HepG2 (cell line): ENCODE data around the gene UROS. TPM values are rescaled to one million over a fixed set of nuclear protein-coding genes. Genes with fewer than 3 reads are reported as not detected.

ENCODE experiments used
- ATAC-seq: fragments of 200-7000 bp; cut with Tn5 transposase; 3 replicates; pipeline ENCODE4 v1.9.1; 2020; ENCODE audit warnings: mild to moderate bottlenecking, moderate library complexity
- BruUV-seq: library from RNA; stranded (reverse); fragments of 400-500 nt; replicated peaks from 2 replicates; lab custom pipeline; 2021; lab: Mats Ljungman, UMichigan
- CTCF ChIA-PET: fragments of 300-600 bp; formaldehyde crosslinking; extraction: SDS; loops from one replicate; lab custom pipeline; 2021; ENCODE audit warnings: low total read pairs, inconsistent platforms, low intra/inter-chr PET ratio; lab: Yijun Ruan, JAX
- POLR2A ChIA-PET: fragments of 350-600 bp; sonication (Branson Sonifier 250); formaldehyde crosslinking; loops from one replicate; lab custom pipeline; 2020; ENCODE audit warnings: antibody characterized with exemption, inconsistent platforms; lab: Yijun Ruan, JAX
- DNase-seq: peaks from one replicate; pipeline ENCODE4 v3.0.0-alpha.2; 2015; ENCODE audit warnings: low spot score
- FAIRE-seq: peaks from 3 replicates; lab custom pipeline; 2011; peaks lifted over from hg19 to GRCh38; lab: Jason Lieb, UNC
- H2AFZ ChIP-seq: one replicate; pipeline ENCODE4 v1.6.1; 2011; ENCODE audit warnings: low read length, inconsistent platforms
- H3K27ac ChIP-seq: fragments of 300-600 bp; 3 replicates; pipeline ENCODE4 v1.8.0; 2011; ENCODE audit warnings: mixed run types, mild to moderate bottlenecking, mixed read lengths, low read length, inconsistent platforms; ENCODE audit not compliant: insufficient read depth; ENCODE audit errors: extremely low read length
- H3K27me3 ChIP-seq, 2 experiments: fragments of 200-600 bp in 1 of 2; 2 replicates in 1 of 2; 3 replicates in 1 of 2; pipeline versions ENCODE4 v1.6.0 to v1.8.0; 2011; ENCODE audit warnings: low read length in 2 of 2, mild to moderate bottlenecking in 2 of 2, moderate library complexity in 2 of 2, inconsistent platforms in 1 of 2; ENCODE audit not compliant: insufficient read depth in 2 of 2, control insufficient read depth in 1 of 2
- H3K36me3 ChIP-seq, 2 experiments: fragments of 200-600 bp in 1 of 2; replicated peaks in 1 of 2; 2 replicates in 1 of 2; 3 replicates in 1 of 2; pipeline versions ENCODE4 v1.5.1 to v1.8.0; 2011; ENCODE audit warnings: low read length in 2 of 2, inconsistent platforms in 1 of 2; ENCODE audit not compliant: insufficient read depth in 2 of 2, control insufficient read depth in 1 of 2
- H3K4me1 ChIP-seq: 2 replicates; pipeline ENCODE4 v1.5.1; 2012; ENCODE audit warnings: low read length, inconsistent platforms; ENCODE audit not compliant: insufficient read depth
- H3K4me2 ChIP-seq: 2 replicates; pipeline ENCODE4 v1.6.0; 2011; ENCODE audit warnings: low read depth, low read length, inconsistent platforms
- H3K4me3 ChIP-seq, 3 experiments: fragments of 200-600 bp in 1 of 3; sonication (generic), shearing (Covaris generic) in 1 of 3; replicated peaks in 1 of 3; 2 replicates each; pipeline ENCODE4 v1.5.1; 2011 to 2016; ENCODE audit warnings: low read length in 3 of 3, inconsistent platforms in 2 of 3, low read depth in 2 of 3, mild to moderate bottlenecking in 2 of 3, control low read depth in 1 of 3, mixed read lengths in 1 of 3; ENCODE audit not compliant: insufficient read depth in 1 of 3
- H3K79me2 ChIP-seq: one replicate; pipeline ENCODE4 v1.6.1; 2011; ENCODE audit warnings: low read length, inconsistent platforms; ENCODE audit not compliant: insufficient read depth
- H3K9ac ChIP-seq: 2 replicates; pipeline ENCODE4 v1.6.0; 2011; ENCODE audit warnings: mild to moderate bottlenecking, low read depth, low read length, inconsistent platforms; ENCODE audit not compliant: insufficient read depth
- H3K9me3 ChIP-seq: 2 replicates; pipeline ENCODE4 v1.5.1; 2012; ENCODE audit warnings: mild to moderate bottlenecking, low read length
- H4K20me1 ChIP-seq: 2 replicates; pipeline ENCODE4 v1.6.0; 2011; ENCODE audit warnings: inconsistent platforms, mild to moderate bottlenecking, low read length, moderate library complexity; ENCODE audit not compliant: insufficient read depth
- AHR ChIP-seq: IDR thresholded peaks from 2 replicates; pipeline ENCODE4 v1.6.1; 2018; ENCODE audit warnings: missing genetic modification reagents, missing compliant biosample characterization
- ARHGAP35 ChIP-seq: sonication (generic); formaldehyde crosslinking; IDR thresholded peaks from 2 replicates; pipeline ENCODE4 v1.9.0; 2022; ENCODE audit warnings: mild to moderate bottlenecking, inconsistent platforms, moderate library complexity, missing genetic modification reagents, borderline replicate concordance
- ARNT ChIP-seq: fragments of 450-650 bp; IDR thresholded peaks from 2 replicates; pipeline ENCODE4 v1.6.1; 2017
- DDIT3 ChIP-seq: sonication (generic); formaldehyde crosslinking; IDR thresholded peaks from 2 replicates; pipeline ENCODE4 v1.4.0; 2020; ENCODE audit warnings: mild to moderate bottlenecking, missing genetic modification reagents
- HNRNPL ChIP-seq: fragments of 200-400 bp; formaldehyde crosslinking; IDR thresholded peaks from 2 replicates; pipeline ENCODE4 v1.6.1; 2017; ENCODE audit warnings: mild to moderate bottlenecking, low read depth, low read length
- MAFG ChIP-seq: sonication (generic); formaldehyde crosslinking; IDR thresholded peaks from 2 replicates; pipeline ENCODE4 v1.5.1; 2020; ENCODE audit warnings: mild to moderate bottlenecking, missing genetic modification reagents
- RARG ChIP-seq: sonication (generic); formaldehyde crosslinking; IDR thresholded peaks from 2 replicates; pipeline ENCODE4 v1.4.0; 2020; ENCODE audit warnings: low read depth, mild to moderate bottlenecking, missing genetic modification reagents
- SOX13 ChIP-seq, 3 experiments: fragments of 450-650 bp in 1 of 3; sonication (generic) in 1 of 3; formaldehyde crosslinking in 1 of 3; IDR thresholded peaks in 2 of 3; conservative IDR thresholded peaks in 1 of 3; 2 replicates each; pipeline versions ENCODE4 v1.5.0 to v1.6.1; 2016 to 2020; ENCODE audit warnings: antibody characterized with exemption in 1 of 3, mild to moderate bottlenecking in 1 of 3, missing compliant biosample characterization in 1 of 3, missing genetic modification reagents in 1 of 3, moderate library complexity in 1 of 3
- ZNF101 ChIP-seq: sonication (generic); formaldehyde crosslinking; IDR thresholded peaks from 2 replicates; pipeline ENCODE4 v1.4.0; 2020; ENCODE audit warnings: mild to moderate bottlenecking, low read depth, missing genetic modification reagents, borderline replicate concordance
- ZNF329 ChIP-seq: sonication (generic); formaldehyde crosslinking; IDR thresholded peaks from 2 replicates; pipeline ENCODE4 v1.9.0; 2021; ENCODE audit warnings: low read depth, mild to moderate bottlenecking, missing genetic modification reagents
- ZXDC ChIP-seq: sonication (generic); formaldehyde crosslinking; IDR thresholded peaks from 2 replicates; pipeline ENCODE4 v1.5.0; 2020; ENCODE audit warnings: mild to moderate bottlenecking, missing genetic modification reagents
- WGBS: methylation state at CpG from one replicate; pipeline ENCODE4 v1.1.6; 2017; ENCODE audit warnings: low lambda C conversion rate; 5-methylcytosine and 5-hydroxymethylcytosine counted together
- in situ Hi-C: cut with HindIII; loops from 2 replicates; pipeline ENCODE4 v1.10.0; 2017; ENCODE audit warnings: low pct_unique_long_range_greater_than_20kb; ENCODE audit not compliant: extremely low pct_ligation_motif_present
- intact Hi-C: fragments of 100-400 bp; cut with micrococcal nuclease; formaldehyde crosslinking; loops from one replicate; pipeline ENCODE4 v1.10.0; 2022; ENCODE audit not compliant: unreplicated experiment
- polyA plus RNA-seq, 8 experiments: library from polyadenylated mRNA; depleted of rRNA in 3 of 8; stranded (reverse) in 7 of 8; unstranded in 1 of 8; fragments of >200 nt; fragmentation: Illumina TruSeq in 4 of 8; extraction: Trizol in 4 of 8; gene quantifications; 2 replicates each; pipeline versions ENCODE4 v1.2.1 to v1.2.3, GENCODE V29; 2011 to 2016; ENCODE audit warnings: low read depth in 4 of 8, missing spikeins in 1 of 8, mixed read lengths in 1 of 8; ENCODE audit not compliant: insufficient read depth in 1 of 8
- total RNA-seq, 5 experiments: library from RNA; depleted of rRNA; stranded (reverse); fragments of >200 nt; fragmentation: Illumina TruSeq; extraction: Trizol; gene quantifications; 2 replicates each; pipeline ENCODE4 v1.2.3, GENCODE V29; 2016; ENCODE audit warnings: low read depth in 1 of 5
- TF ChIP-seq, protein P1 (sequence below), 2 experiments: sonication (generic) in 1 of 2; formaldehyde crosslinking in 1 of 2; IDR thresholded peaks; 2 replicates each; pipeline versions ENCODE4 v1.4.0 to v1.6.1; 2016 to 2020; ENCODE audit warnings: borderline replicate concordance in 1 of 2, low read depth in 1 of 2, mild to moderate bottlenecking in 1 of 2, missing genetic modification reagents in 1 of 2
- TF ChIP-seq, protein P2 (sequence below): sonication (generic); formaldehyde crosslinking; IDR thresholded peaks from 2 replicates; pipeline ENCODE4 v1.5.1; 2020; ENCODE audit warnings: missing genetic modification reagents, mild to moderate bottlenecking, borderline replicate concordance

The UROS gene
- total and polyA plus RNA-seq, 2 of the 13 experiments (the other 11 are each of a cell fraction or from before 2014, with no cell fraction given), result 14.8 to 49.9 TPM

DNA sequence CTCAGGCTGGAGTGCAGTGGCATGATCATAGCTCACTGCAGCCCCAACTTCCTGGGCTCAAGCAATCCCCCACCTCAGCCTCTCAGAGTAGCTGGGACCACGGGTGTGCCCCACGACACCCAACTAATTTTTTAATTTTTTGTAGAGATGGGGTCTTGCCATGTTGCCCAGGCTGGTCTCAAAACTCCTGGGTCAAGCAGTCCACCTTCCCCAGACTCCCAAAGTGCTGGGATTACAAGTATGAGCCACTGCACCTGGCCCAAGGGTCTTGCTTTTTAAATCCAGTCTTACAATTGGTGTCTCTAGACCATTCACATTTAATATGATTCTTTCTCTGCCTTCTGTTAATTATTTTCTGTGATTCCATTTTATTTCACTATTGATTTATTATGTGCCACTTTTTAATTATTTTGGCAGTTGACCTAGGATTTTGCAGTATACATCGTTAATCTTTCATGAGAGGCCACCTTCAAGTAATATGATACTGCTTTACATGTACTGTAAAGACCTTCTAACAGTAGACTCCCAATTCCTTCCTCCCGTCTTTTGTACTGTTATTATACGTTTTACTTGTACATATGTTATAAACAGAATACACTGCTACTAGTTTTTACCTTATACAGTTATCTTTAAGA is 66.1 kb downstream of the UROS start:
- intact Hi-C loops (no loop called here), in situ Hi-C loops (no loop called here)
- ChIA-PET POLR2A (no interaction called here), CTCF (no interaction called here)
- no peaks in the 10 kb centered on the region for H3K27me3 ChIP-seq
- no peaks in the 10 kb centered on the region for H3K4me1 ChIP-seq
- H4K20me1 ChIP-seq, result no peaks in the 10 kb centered on the region
- H2AFZ ChIP-seq, result no peak overlapping the region
- no peak overlapping the region for H3K4me2 ChIP-seq
- no TSS peak for BruUV-seq
- 98% methylated on average over 5 of the region's 5 CpGs for WGBS
- no peak overlapping the region for H3K4me3 ChIP-seq
- TF ChIP-seq, protein P1, sequence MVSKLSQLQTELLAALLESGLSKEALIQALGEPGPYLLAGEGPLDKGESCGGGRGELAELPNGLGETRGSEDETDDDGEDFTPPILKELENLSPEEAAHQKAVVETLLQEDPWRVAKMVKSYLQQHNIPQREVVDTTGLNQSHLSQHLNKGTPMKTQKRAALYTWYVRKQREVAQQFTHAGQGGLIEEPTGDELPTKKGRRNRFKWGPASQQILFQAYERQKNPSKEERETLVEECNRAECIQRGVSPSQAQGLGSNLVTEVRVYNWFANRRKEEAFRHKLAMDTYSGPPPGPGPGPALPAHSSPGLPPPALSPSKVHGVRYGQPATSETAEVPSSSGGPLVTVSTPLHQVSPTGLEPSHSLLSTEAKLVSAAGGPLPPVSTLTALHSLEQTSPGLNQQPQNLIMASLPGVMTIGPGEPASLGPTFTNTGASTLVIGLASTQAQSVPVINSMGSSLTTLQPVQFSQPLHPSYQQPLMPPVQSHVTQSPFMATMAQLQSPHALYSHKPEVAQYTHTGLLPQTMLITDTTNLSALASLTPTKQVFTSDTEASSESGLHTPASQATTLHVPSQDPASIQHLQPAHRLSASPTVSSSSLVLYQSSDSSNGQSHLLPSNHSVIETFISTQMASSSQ (IDR thresholded peaks at IDR 0.05; ENCODE audit: low read depth), result no peak
- TF ChIP-seq, protein P1 (CRISPR knock-in tag; IDR thresholded peaks at IDR 0.05; ENCODE audit: borderline replicate concordance), result no peak
- TF ChIP-seq ARHGAP35 (CRISPR knock-in tag) (no peak), HNRNPL (no peak), DDIT3 (CRISPR knock-in tag) (no peak), SOX13 (IDR thresholded peaks at IDR 0.05) (no peak), SOX13 (CRISPR knock-in tag; conservative IDR thresholded peaks at IDR 0.05 in 1 of 2, IDR thresholded peaks at IDR 0.05 in 1 of 2) (no peak), ZXDC (no peak), ARNT (no peak), ZNF329 (CRISPR knock-in tag) (no peak), MAFG (CRISPR knock-in tag) (no peak), AHR (CRISPR knock-in tag) (no peak), ZNF101 (CRISPR knock-in tag) (no peak), RARG (CRISPR knock-in tag) (no peak)
- TF ChIP-seq, protein P2, sequence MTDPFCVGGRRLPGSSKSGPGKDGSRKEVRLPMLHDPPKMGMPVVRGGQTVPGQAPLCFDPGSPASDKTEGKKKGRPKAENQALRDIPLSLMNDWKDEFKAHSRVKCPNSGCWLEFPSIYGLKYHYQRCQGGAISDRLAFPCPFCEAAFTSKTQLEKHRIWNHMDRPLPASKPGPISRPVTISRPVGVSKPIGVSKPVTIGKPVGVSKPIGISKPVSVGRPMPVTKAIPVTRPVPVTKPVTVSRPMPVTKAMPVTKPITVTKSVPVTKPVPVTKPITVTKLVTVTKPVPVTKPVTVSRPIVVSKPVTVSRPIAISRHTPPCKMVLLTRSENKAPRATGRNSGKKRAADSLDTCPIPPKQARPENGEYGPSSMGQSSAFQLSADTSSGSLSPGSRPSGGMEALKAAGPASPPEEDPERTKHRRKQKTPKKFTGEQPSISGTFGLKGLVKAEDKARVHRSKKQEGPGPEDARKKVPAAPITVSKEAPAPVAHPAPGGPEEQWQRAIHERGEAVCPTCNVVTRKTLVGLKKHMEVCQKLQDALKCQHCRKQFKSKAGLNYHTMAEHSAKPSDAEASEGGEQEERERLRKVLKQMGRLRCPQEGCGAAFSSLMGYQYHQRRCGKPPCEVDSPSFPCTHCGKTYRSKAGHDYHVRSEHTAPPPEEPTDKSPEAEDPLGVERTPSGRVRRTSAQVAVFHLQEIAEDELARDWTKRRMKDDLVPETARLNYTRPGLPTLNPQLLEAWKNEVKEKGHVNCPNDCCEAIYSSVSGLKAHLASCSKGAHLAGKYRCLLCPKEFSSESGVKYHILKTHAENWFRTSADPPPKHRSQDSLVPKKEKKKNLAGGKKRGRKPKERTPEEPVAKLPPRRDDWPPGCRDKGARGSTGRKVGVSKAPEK (CRISPR knock-in tag), result no peak
- ATAC-seq (no peak), DNase-seq (no peak), FAIRE-seq (no peak)
- no peak overlapping the region for H3K27ac ChIP-seq
- no peak overlapping the region for H3K9ac ChIP-seq
- peaks cover 12 to 69% of the 10 kb centered on the region in 2 experiments for H3K36me3 ChIP-seq
- peaks cover 2% of the 10 kb centered on the region for H3K79me2 ChIP-seq
- no peaks in the 10 kb centered on the region for H3K9me3 ChIP-seq
